ENCODE data around the gene HPCAL1. TPM values are rescaled to one million over a fixed set of nuclear protein-coding genes. Genes with fewer than 3 reads are reported as not detected.

Gene HPCAL1
- total and polyA plus RNA-seq, 2 of the 8 experiments (the other 6 are each of a cell fraction or from before 2014, with no cell fraction given) = 5.8 to 8.6 TPM

GRCh38 chr2:10390369-10390801 lies 87.7 kb downstream of the HPCAL1 start:
- no peak overlapping the region for H3K18ac ChIP-seq (ENCODE audit: extremely low read depth, low read length)
- no peak overlapping the region for H3K14ac ChIP-seq (ENCODE audit: insufficient read length)
- 86% methylated on average over 6 of the region's 6 CpGs; no CpG with 5 or more reads in 1 of the 2 experiments for WGBS, 2 experiments (ENCODE audit: extremely low coverage in 1 of 2, insufficient coverage in 1 of 2, insufficient read length in 1 of 2, insufficient replicate concordance in 2 of 2, low coverage in 1 of 2, low lambda C conversion rate in 2 of 2, missing lambda C conversion rate in 1 of 2)
- H3K79me2 ChIP-seq (ENCODE audit: control insufficient read depth in 1 of 2, insufficient read depth in 2 of 2, low read length in 2 of 2) = no peaks in the 10 kb centered on the region
- H3K9me3 ChIP-seq (ENCODE audit: insufficient read depth in 2 of 2, low read depth in 1 of 2, low read length in 1 of 2) = no peaks in the 10 kb centered on the region
- no peak overlapping the region for H2BK20ac ChIP-seq (ENCODE audit: low read length)
- no peak overlapping the region for H3K9ac ChIP-seq (replicated peaks in 1 of 4; ENCODE audit: extremely low read depth in 1 of 4, low read depth in 3 of 4, low read length in 3 of 4)
- ChIA-PET POLR2A (ENCODE audit: partially characterized antibody) (no interaction called here), CTCF (ENCODE audit: partially characterized antibody) (interaction anchor here (1.7 to 6.3 kb wide), 2 partner anchors 19 to 84 kb away, joined by 5 to 48 read pairs; no protein-coding TSS in a partner anchor)
- H2BK12ac ChIP-seq (ENCODE audit: low read depth, low read length) = no peak overlapping the region
- H2BK120ac ChIP-seq (replicated peaks; ENCODE audit: low read depth, low read length) = no peak overlapping the region
- no peak overlapping the region for H3K23ac ChIP-seq (ENCODE audit: insufficient read length)
- H3K4me2 ChIP-seq (ENCODE audit: insufficient read depth in 1 of 2, low read depth in 2 of 2, low read length in 2 of 2) = no peak overlapping the region
- DNase-seq (ENCODE audit: low read depth in 1 of 2, low spot score in 2 of 2) = no peak
- no peak overlapping the region for H3K4ac ChIP-seq (replicated peaks; ENCODE audit: insufficient read length, low read depth, low read length)
- no peak overlapping the region for H2AK5ac ChIP-seq (ENCODE audit: low read depth, low read length)
- H3K56ac ChIP-seq (replicated peaks; ENCODE audit: insufficient read length, low read depth, low read length) = no peak overlapping the region
- H3K23me2 ChIP-seq (ENCODE audit: low read depth, low read length) = no peaks in the 10 kb centered on the region
- no peak overlapping the region for H2BK15ac ChIP-seq (ENCODE audit: low read length)
- H4K91ac ChIP-seq (replicated peaks; ENCODE audit: insufficient read length, low read length) = no peak overlapping the region
- H3K4me1 ChIP-seq (replicated peaks in 1 of 4; ENCODE audit: control insufficient read depth in 3 of 4, insufficient read depth in 4 of 4, low read length in 3 of 4) = peaks cover 4 to 10% (median 6%) of the 10 kb centered on the region in 4 experiments; a peak in 5 of 7 replicates
- no peak overlapping the region for H3K4me3 ChIP-seq (ENCODE audit: extremely low read depth in 1 of 4, insufficient read depth in 2 of 4, low read depth in 3 of 4, low read length in 4 of 4)
- H3K36me3 ChIP-seq (ENCODE audit: control insufficient read depth in 2 of 4, insufficient read depth in 4 of 4, low read length in 3 of 4) = no peaks in the 10 kb centered on the region
- H4K5ac ChIP-seq (ENCODE audit: insufficient read length, low read depth, low read length) = no peak overlapping the region
- H3K79me1 ChIP-seq (ENCODE audit: low read depth, low read length) = no peaks in the 10 kb centered on the region
- H4K20me1 ChIP-seq (replicated peaks in 1 of 2; ENCODE audit: control insufficient read depth in 1 of 2, insufficient read depth in 2 of 2, low read length in 2 of 2) = no peaks in the 10 kb centered on the region
- H3K27ac ChIP-seq (ENCODE audit: low read depth, low read length) = no peak overlapping the region
- no peak overlapping the region for H2BK5ac ChIP-seq (ENCODE audit: low read depth, low read length)
- no peak overlapping the region for H2AFZ ChIP-seq (ENCODE audit: low read length)
- no peak overlapping the region for H4K8ac ChIP-seq (ENCODE audit: extremely low read depth, insufficient read depth, low read length)
- H3K27me3 ChIP-seq (replicated peaks in 1 of 4; ENCODE audit: control insufficient read depth in 3 of 4, extremely low read depth in 1 of 4, insufficient read depth in 3 of 4, low read length in 3 of 4) = no peaks in the 10 kb centered on the region
- no peak for FAIRE-seq
- TF ChIP-seq FOSL1 (IDR thresholded peaks at IDR 0.05; ENCODE audit: insufficient read depth, low read depth, low read length) = no peak
- TF ChIP-seq RAD21 (IDR thresholded peaks at IDR 0.05 in 1 of 2, conservative IDR thresholded peaks at IDR 0.05 in 1 of 2; ENCODE audit: low read depth in 2 of 2, low read length in 2 of 2) = no peak
- TF ChIP-seq TAF7 (optimal IDR thresholded peaks at IDR 0.05; ENCODE audit: borderline replicate concordance, low read depth, low read length) = no peak
- TF ChIP-seq ATF3 (IDR thresholded peaks at IDR 0.05; ENCODE audit: insufficient read depth, low read depth, low read length) = no peak
- no peak for TF ChIP-seq KDM4A (IDR thresholded peaks at IDR 0.05; ENCODE audit: low read depth, low read length, severe bottlenecking)
- TF ChIP-seq SAP30 (IDR thresholded peaks at IDR 0.05; ENCODE audit: insufficient read depth, insufficient replicate concordance, low read length) = no peak
- TF ChIP-seq BACH1 (IDR thresholded peaks at IDR 0.05; ENCODE audit: low read length) = no peak
- no peak for TF ChIP-seq MAX (IDR thresholded peaks at IDR 0.05)
- TF ChIP-seq CEBPB (IDR thresholded peaks at IDR 0.05; ENCODE audit: low read depth, low read length) = no peak
- no peak for TF ChIP-seq JUN (IDR thresholded peaks at IDR 0.05; ENCODE audit: low read depth, low read length)
- TF ChIP-seq GTF2F1 (IDR thresholded peaks at IDR 0.05; ENCODE audit: borderline replicate concordance, low read depth, low read length) = no peak
- no peak for TF ChIP-seq JUND (IDR thresholded peaks at IDR 0.05; ENCODE audit: low read length)
- no peak for TF ChIP-seq SIN3A (conservative IDR thresholded peaks at IDR 0.05 in 1 of 2, IDR thresholded peaks at IDR 0.05 in 1 of 2; ENCODE audit: low read depth in 1 of 2, low read length in 2 of 2)
